ENCODE data around the gene GNG8.

Gene GNG8

GRCh38 chr19:46606681-46607447, 29.1 kb downstream of the GNG8 start:
- Histone ChIP-seq H3K36me3 (ENCODE audit: control insufficient read depth, insufficient read depth, low read length) (peaks cover 50% of the 10 kb centered on the region), H3K9ac (ENCODE audit: low read depth, low read length) (no peak overlapping the region), H3K4me1 (ENCODE audit: control insufficient read depth, insufficient read depth, low read length) (peaks cover 10% of the 10 kb centered on the region), H3K27ac (ENCODE audit: low read depth, low read length) (no peak overlapping the region), H3K9me3 (ENCODE audit: control insufficient read depth, insufficient read depth, low read length) (no peaks in the 10 kb centered on the region), H3K27me3 (ENCODE audit: control insufficient read depth, insufficient read depth, low read length) (no peaks in the 10 kb centered on the region), H3K4me3 (ENCODE audit: low read depth, low read length) (no peak overlapping the region)

- no peaks in the 10 kb centered on the region for H3K9me3 ChIP-seq (ENCODE audit: control insufficient read depth, insufficient read depth, low read length)
- no peak overlapping the region for H3K9ac ChIP-seq (ENCODE audit: low read depth, low read length)
- no peak overlapping the region for H3K27ac ChIP-seq (ENCODE audit: low read depth, low read length)
- no peaks in the 10 kb centered on the region for H3K27me3 ChIP-seq (ENCODE audit: control insufficient read depth, insufficient read depth, low read length)
- peaks cover 10% of the 10 kb centered on the region for H3K4me1 ChIP-seq (ENCODE audit: control insufficient read depth, insufficient read depth, low read length)
- H3K36me3 ChIP-seq (ENCODE audit: control insufficient read depth, insufficient read depth, low read length): peaks cover 50% of the 10 kb centered on the region
- no peak overlapping the region for H3K4me3 ChIP-seq (ENCODE audit: low read depth, low read length)
Measured at GRCh38 chr19:46606019-46606418, 30.0 kb downstream of the GNG8 start.

GRCh38 chr19:46605356-46605821, 30.6 kb downstream of the GNG8 start:
- Histone ChIP-seq H3K27ac (ENCODE audit: low read depth, low read length) (no peak overlapping the region), H3K4me3 (ENCODE audit: low read depth, low read length) (no peak overlapping the region), H3K9me3 (ENCODE audit: control insufficient read depth, insufficient read depth, low read length) (no peaks in the 10 kb centered on the region), H3K4me1 (ENCODE audit: control insufficient read depth, insufficient read depth, low read length) (peaks cover 10% of the 10 kb centered on the region), H3K9ac (ENCODE audit: low read depth, low read length) (no peak overlapping the region), H3K36me3 (ENCODE audit: control insufficient read depth, insufficient read depth, low read length) (peaks cover 50% of the 10 kb centered on the region), H3K27me3 (ENCODE audit: control insufficient read depth, insufficient read depth, low read length) (no peaks in the 10 kb centered on the region)

GRCh38 chr19:46604781-46605355, 31.1 kb downstream of the GNG8 start:
- H3K27me3 ChIP-seq (ENCODE audit: control insufficient read depth, insufficient read depth, low read length): no peaks in the 10 kb centered on the region
- H3K36me3 ChIP-seq (ENCODE audit: control insufficient read depth, insufficient read depth, low read length): peaks cover 49% of the 10 kb centered on the region
- no peak overlapping the region for H3K27ac ChIP-seq (ENCODE audit: low read depth, low read length)
- H3K9ac ChIP-seq (ENCODE audit: low read depth, low read length): no peak overlapping the region
- peaks cover 10% of the 10 kb centered on the region for H3K4me1 ChIP-seq (ENCODE audit: control insufficient read depth, insufficient read depth, low read length)
- no peaks in the 10 kb centered on the region for H3K9me3 ChIP-seq (ENCODE audit: control insufficient read depth, insufficient read depth, low read length)
- no peak overlapping the region for H3K4me3 ChIP-seq (ENCODE audit: low read depth, low read length)

DNA sequence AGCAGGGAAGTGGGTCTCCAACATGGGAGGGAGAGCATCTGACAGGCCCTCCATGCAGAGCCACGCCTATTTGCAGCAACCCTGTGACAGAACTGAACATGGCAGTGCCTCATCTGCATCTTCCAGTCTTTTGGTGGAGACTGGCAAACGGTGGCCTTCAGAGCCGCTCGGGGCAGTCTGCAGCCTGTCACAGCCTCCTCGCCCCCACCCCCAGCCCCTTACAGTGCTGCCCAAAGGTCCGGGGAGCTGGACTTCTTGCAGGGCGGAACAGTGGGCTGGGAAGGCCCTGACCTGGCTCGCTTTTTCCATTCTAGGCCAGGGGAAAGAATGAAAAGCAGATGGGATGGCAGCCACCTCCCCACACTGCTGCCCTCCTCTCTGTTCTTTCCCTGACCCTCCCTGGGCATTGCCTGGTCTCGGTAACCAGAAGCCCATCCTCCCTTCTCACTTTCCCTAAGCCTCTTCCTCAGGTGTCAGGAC, 32.2 kb downstream of the GNG8 start:
- Histone ChIP-seq H3K9me3 (ENCODE audit: control insufficient read depth, insufficient read depth, low read length) (no peaks in the 10 kb centered on the region), H3K36me3 (ENCODE audit: control insufficient read depth, insufficient read depth, low read length) (peaks cover 39% of the 10 kb centered on the region), H3K9ac (ENCODE audit: low read depth, low read length) (no peak overlapping the region)

GRCh38 chr19:46603195-46603637, 32.8 kb downstream of the GNG8 start:
- peak overlapping the region; percentile 79; the same call in 1 of the 2 replicates for H3K4me3 ChIP-seq (ENCODE audit: low read depth, low read length)

More for the DNA sequence above, 32.2 kb downstream of the GNG8 start:
- 0 out of 2 replicates have a peak overlapping the region, but pooled peaks have one; percentile 11 for H3K4me3 ChIP-seq (ENCODE audit: low read depth, low read length)
- peaks cover 10% of the 10 kb centered on the region for H3K4me1 ChIP-seq (ENCODE audit: control insufficient read depth, insufficient read depth, low read length)
- no peak overlapping the region for H3K27ac ChIP-seq (ENCODE audit: low read depth, low read length)
- H3K27me3 ChIP-seq (ENCODE audit: control insufficient read depth, insufficient read depth, low read length): no peaks in the 10 kb centered on the region

DNA sequence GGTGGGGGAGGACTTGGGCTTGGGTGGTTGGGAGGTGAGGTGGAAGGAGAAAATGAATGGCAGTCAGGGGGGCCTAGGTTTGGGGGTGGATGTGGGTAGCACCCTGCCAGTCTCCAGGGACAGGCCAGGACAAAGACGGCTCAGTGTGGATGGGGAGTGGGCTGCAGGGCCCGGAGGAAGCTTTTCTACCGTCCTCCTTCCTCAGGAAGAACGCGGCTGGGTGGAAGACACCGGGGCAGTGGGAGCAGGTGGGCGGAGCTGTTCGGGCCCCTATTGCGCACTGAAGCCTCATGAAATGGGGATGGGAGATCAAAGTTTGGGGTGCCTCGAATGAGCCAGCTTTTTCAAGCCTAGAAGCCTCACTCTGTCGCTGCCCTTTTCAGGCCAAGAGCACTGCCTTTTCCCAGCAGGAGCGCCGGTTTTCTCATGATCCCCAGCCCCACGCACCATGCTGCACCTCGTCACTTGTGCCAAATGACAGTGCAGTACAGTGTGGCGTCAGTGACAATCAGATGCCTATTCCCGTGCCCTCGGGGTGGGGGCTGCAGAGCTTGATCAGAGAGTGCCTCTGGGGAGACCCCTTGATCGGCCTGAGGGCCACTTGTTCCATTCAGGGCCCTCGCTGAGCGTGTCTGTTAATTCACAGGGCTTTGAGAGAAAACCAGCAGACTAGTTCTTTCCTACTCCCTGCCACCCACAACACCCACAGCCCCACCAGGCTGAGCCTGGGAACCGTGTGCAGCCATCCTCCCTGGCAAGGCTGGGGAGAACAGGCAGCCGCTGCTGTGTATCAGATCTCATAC, 33.4 kb downstream of the GNG8 start:
- no peaks in the 10 kb centered on the region for H3K27me3 ChIP-seq (ENCODE audit: control insufficient read depth, insufficient read depth, low read length)
- no peak overlapping the region for H3K9ac ChIP-seq (ENCODE audit: low read depth, low read length)
- H3K9me3 ChIP-seq (ENCODE audit: control insufficient read depth, insufficient read depth, low read length): no peaks in the 10 kb centered on the region
- peak overlapping the region; percentile 79 for H3K4me3 ChIP-seq (ENCODE audit: low read depth, low read length)
- peaks cover 27% of the 10 kb centered on the region for H3K36me3 ChIP-seq (ENCODE audit: control insufficient read depth, insufficient read depth, low read length)
- peak overlapping the region; percentile 63 for H3K27ac ChIP-seq (ENCODE audit: low read depth, low read length)
- peaks cover 10% of the 10 kb centered on the region for H3K4me1 ChIP-seq (ENCODE audit: control insufficient read depth, insufficient read depth, low read length)

More at GRCh38 chr19:46603195-46603637, 32.8 kb downstream of the GNG8 start:
- H3K36me3 ChIP-seq (ENCODE audit: control insufficient read depth, insufficient read depth, low read length): peaks cover 33% of the 10 kb centered on the region
- no peaks in the 10 kb centered on the region for H3K27me3 ChIP-seq (ENCODE audit: control insufficient read depth, insufficient read depth, low read length)
- no peak overlapping the region for H3K9ac ChIP-seq (ENCODE audit: low read depth, low read length)
- H3K4me1 ChIP-seq (ENCODE audit: control insufficient read depth, insufficient read depth, low read length): peaks cover 10% of the 10 kb centered on the region
- H3K9me3 ChIP-seq (ENCODE audit: control insufficient read depth, insufficient read depth, low read length): no peaks in the 10 kb centered on the region
- peak overlapping the region; percentile 63 for H3K27ac ChIP-seq (ENCODE audit: low read depth, low read length)

DNA sequence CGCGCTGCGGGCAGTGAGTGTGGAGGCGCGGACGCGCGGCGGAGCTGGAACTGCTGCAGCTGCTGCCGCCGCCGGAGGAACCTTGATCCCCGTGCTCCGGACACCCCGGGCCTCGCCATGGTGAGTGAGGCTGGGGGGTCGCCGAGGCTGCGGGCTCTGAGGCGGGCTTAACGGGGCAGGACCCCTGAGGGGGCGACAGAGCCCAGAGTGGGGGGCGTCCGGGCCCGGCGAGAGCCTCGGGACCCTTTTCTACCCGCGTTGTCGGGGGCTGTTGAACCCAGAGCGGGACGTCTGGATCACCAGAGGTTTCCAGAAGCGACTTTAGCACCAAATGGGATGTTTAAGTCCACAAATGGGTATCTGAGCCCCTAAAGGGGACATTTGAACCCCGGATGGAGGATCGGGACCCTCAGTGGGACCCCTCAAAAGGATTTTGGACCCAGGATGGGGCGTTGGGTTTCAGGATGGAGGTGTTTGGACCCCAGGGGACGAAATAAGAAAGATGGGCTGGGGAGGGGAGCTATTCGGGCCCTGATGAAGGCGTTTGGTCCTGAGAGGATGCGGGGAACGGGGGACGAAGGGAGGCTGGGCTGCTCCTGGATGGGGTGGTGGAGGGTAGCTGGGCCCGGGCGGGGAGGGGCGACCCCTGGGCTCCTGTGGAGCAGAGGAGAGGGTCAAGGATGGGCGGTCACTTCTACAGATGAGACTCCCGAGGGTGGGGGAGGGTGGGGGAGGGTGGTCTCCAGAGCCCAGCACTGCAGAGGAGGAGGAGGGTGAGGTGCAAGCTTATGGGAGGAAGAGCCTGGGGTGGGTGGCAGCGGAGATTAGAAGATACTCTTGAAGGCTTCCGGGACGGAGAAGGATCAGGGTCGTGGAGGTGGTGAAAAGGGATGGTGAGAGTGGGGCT, 34.4 kb downstream of the GNG8 start, which contains the start of gene CALM3:
CALM3 (plus strand) TSS at position 13 of the 907 bp plus-strand sequence; CDS start at position 118, 105 bp downstream.
- Histone ChIP-seq H3K4me1 (ENCODE audit: control insufficient read depth, insufficient read depth, low read length) (peaks cover 10% of the 10 kb centered on the region), H3K27ac (ENCODE audit: low read depth, low read length) (peak within 1 kb of the TSS; percentile 98), H3K4me3 (ENCODE audit: low read depth, low read length) (peak within 1 kb of the TSS; percentile 79), H3K36me3 (ENCODE audit: control insufficient read depth, insufficient read depth, low read length) (peaks cover 16% of the 10 kb centered on the region), H3K9me3 (ENCODE audit: control insufficient read depth, insufficient read depth, low read length) (no peaks in the 10 kb centered on the region), H3K27me3 (ENCODE audit: control insufficient read depth, insufficient read depth, low read length) (no peaks in the 10 kb centered on the region), H3K9ac (ENCODE audit: low read depth, low read length) (peak within 1 kb of the TSS; percentile 100)

DNA sequence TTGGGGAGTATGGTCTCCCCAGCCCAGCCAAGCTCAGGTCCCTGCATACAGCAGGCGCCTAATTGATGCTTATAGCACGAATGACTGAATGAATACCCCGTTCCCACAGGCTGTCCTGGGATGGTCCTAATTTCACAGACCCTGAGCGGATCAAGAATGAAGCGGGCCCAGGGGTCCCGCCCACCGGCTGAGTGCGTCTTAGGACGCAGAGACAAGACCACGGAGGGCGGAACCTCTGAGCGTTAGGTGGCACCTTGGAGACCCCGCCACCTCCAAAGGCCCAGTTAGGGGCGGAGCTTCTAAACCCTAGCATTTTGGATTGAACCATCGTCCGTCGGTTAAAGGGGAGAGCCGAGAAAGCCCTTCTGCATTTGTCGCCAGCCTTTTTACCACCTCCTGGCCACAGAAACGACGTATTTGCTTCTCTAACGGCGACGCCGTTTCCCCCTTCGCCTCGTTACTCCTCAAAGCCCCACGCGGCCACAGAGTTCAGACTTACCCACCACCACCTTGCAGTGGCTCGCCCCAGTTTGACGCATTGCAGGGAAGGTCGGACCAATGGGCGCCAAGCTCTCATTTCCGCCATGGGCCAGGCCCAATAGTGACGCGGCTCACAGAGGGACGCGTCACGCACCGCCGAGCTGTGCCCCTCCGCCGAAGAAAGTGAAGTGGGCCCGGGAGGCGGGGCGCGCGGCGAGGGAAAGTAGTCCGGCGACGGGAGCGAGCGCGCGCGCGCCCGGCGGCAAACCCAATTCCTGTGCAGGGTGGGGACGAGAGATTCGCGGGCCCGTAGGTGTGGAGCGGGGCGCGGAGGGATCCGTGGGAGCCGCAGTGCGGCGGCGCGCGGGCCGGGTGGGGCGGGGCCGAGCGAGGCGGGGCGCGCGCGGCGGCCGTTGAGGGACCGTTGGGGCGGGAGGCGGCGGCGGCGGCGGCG, 35.4 kb downstream of the GNG8 start:
- H3K36me3 ChIP-seq (ENCODE audit: control insufficient read depth, insufficient read depth, low read length): peaks cover 7% of the 10 kb centered on the region
- no peaks in the 10 kb centered on the region for H3K27me3 ChIP-seq (ENCODE audit: control insufficient read depth, insufficient read depth, low read length)
- peaks cover 10% of the 10 kb centered on the region for H3K4me1 ChIP-seq (ENCODE audit: control insufficient read depth, insufficient read depth, low read length)
- peak overlapping the region; percentile 100 for H3K9ac ChIP-seq (ENCODE audit: low read depth, low read length)
- no peaks in the 10 kb centered on the region for H3K9me3 ChIP-seq (ENCODE audit: control insufficient read depth, insufficient read depth, low read length)
- peak overlapping the region; percentile 79 for H3K4me3 ChIP-seq (ENCODE audit: low read depth, low read length)
- peak overlapping the region; percentile 98 for H3K27ac ChIP-seq (ENCODE audit: low read depth, low read length)
